HL-60 (cell line): ENCODE data around the gene SCYGR3.

Experiments used
- CTCF ChIP-seq: IDR thresholded peaks from one replicate; pipeline ENCODE4 v1.5.1; 2011; ENCODE audit warnings: low read length, control low read depth, inconsistent platforms; ENCODE audit not compliant: insufficient read depth
- POLR2AphosphoS5 ChIP-seq: IDR thresholded peaks from 2 replicates; pipeline ENCODE4 v1.6.1; 2012; ENCODE audit warnings: low read depth

GRCh38 chr2:227602358-227602757 is 12.3 kb downstream of the SCYGR3 start:
- TF ChIP-seq POLR2AphosphoS5 (no peak), CTCF (no peak)
